Osteoblast (primary cell): ENCODE measurements around the gene PBX1. TPM values are rescaled to one million over a fixed set of nuclear protein-coding genes. Genes with fewer than 3 reads are reported as not detected.

Experiments used
- DNase-seq: peaks from one replicate; pipeline ENCODE4 v3.0.0; 2011; ENCODE audit warnings: low spot score, mixed read lengths; ENCODE audit not compliant: insufficient read length; ENCODE audit errors: missing footprints
- H2AFZ ChIP-seq: 2 replicates; pipeline ENCODE4 v1.6.0; 2011; ENCODE audit warnings: mild to moderate bottlenecking, low read length
- H3K27ac ChIP-seq: 2 replicates; pipeline ENCODE4 v1.5.1; 2011; ENCODE audit warnings: mild to moderate bottlenecking, low read depth, low read length, moderate library complexity
- H3K27me3 ChIP-seq: 2 replicates; pipeline ENCODE4 v1.6.0; 2012; ENCODE audit warnings: mild to moderate bottlenecking, control low read depth, inconsistent platforms, low read length, moderate library complexity; ENCODE audit not compliant: insufficient read depth
- H3K36me3 ChIP-seq: 2 replicates; pipeline ENCODE4 v1.5.1; 2011; ENCODE audit warnings: mild to moderate bottlenecking, low read length, control low read depth, moderate library complexity; ENCODE audit not compliant: insufficient read depth
- H3K4me1 ChIP-seq: 2 replicates; pipeline ENCODE4 v1.5.1; 2011; ENCODE audit warnings: mild to moderate bottlenecking, low read length, control low read depth, moderate library complexity; ENCODE audit not compliant: insufficient read depth
- H3K4me2 ChIP-seq: 2 replicates; pipeline ENCODE4 v1.6.0; 2011; ENCODE audit warnings: mild to moderate bottlenecking, low read length; ENCODE audit not compliant: insufficient read depth
- H3K4me3 ChIP-seq: fragments of 200-600 bp; sonication (generic); 3 replicates; pipeline ENCODE4 v1.5.1; 2012; ENCODE audit warnings: mild to moderate bottlenecking, low read length, inconsistent platforms; ENCODE audit not compliant: insufficient read depth
- H3K79me2 ChIP-seq: 2 replicates; pipeline ENCODE4 v1.6.0; 2012; ENCODE audit warnings: mild to moderate bottlenecking, low read length, control low read depth, inconsistent platforms; ENCODE audit not compliant: insufficient read depth
- H3K9me3 ChIP-seq: 2 replicates; pipeline ENCODE4 v1.5.1; 2011; ENCODE audit warnings: low read depth, low read length, control low read depth
- H4K20me1 ChIP-seq: 2 replicates; pipeline ENCODE4 v1.6.0; 2012; ENCODE audit warnings: mild to moderate bottlenecking, low read length, control low read depth; ENCODE audit not compliant: insufficient read depth
- CTCF ChIP-seq: IDR thresholded peaks from 2 replicates; pipeline ENCODE4 v1.5.1; 2011; ENCODE audit warnings: mild to moderate bottlenecking, low read depth, low read length, moderate library complexity; ENCODE audit errors: extremely low read depth
- total RNA-seq: library from RNA; depleted of rRNA; stranded (reverse); fragments of >200 nt; gene quantifications from 2 replicates; pipeline ENCODE4 v1.2.3, GENCODE V29; 2012

The PBX1 gene
- total RNA-seq, 1 donor = 10.1 TPM

DNA sequence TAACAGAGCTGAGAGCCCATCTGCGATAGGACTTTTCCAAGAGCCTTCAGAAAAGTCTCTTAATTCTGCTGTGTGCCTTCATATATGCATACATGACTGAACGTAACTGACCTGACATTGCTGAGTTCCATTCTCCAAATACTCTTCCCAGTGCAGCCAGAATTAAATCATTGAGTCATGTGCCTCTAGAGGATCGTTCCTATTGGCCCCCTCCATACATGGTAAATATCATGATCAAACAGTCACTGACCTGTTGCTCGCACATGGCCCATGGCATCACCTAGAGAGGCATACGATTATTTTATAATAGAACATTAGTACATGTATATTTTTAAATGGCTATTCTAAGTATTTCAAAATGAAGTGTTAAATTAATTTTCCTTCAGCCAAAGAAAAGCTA, 186.8 kb downstream of the PBX1 start:
- Histone ChIP-seq H3K4me2 (no peak overlapping the region), H2AFZ (no peak overlapping the region), H3K79me2 (no peaks in the 10 kb centered on the region), H3K9me3 (no peaks in the 10 kb centered on the region), H3K4me3 (no peak overlapping the region), H3K36me3 (no peaks in the 10 kb centered on the region), H4K20me1 (no peaks in the 10 kb centered on the region), H3K27ac (no peak overlapping the region), H3K27me3 (no peaks in the 10 kb centered on the region), H3K4me1 (peaks cover 11% of the 10 kb centered on the region)
- no peak for TF ChIP-seq CTCF
- DNase-seq = no peak

DNA sequence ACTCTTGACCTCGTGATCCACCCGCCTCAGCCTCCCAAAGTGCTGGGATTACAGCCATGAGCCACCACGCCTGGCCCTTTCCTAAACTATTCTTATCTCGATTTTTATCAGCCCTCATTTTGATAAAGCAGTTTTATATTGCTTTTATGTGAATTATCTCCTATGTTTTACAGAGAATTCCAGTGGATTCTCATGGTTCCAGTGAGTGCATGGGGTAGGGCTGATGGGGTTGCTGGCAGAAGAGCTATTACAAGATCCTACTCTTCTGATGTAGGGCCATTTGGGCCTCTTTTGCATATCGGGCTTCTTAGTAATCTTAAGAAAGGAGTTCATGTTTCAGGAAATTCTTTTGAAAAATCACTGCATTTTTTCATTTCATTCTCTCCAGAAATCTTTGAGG, 187.6 kb downstream of the PBX1 start:
- H3K4me1 ChIP-seq = peaks cover 11% of the 10 kb centered on the region

DNA sequence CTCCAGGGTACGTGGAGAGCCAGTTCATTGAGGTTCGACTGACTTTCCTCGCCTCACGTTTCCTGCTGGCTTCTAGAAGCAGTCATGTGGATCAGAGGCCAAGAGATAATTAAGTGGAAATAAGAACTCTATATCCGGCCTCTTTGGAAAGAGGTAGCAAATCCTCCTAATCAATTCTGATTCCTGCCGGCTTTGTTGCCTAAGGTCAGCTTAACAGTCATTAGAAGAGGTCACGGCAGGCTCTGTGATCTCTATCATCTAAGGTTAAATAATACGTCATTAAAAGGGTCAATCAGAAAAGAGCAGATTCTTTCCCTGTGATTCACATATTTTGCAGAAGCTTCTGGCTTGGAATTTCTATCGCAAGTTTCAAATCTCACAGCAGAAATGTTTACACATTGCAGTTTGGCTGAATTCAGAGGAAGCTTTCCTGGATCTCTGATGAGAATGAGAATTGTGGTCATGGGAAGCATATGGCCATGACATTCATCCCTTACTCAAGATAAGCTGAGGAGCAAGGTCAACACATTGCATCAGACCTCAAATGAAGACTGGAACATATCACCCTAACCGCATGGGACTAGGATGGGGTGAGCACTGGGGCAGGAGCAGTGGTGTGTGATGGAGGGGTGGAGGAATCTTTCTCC, 189.4 kb downstream of the PBX1 start:
- no peaks in the 10 kb centered on the region for H3K27me3 ChIP-seq
- no peaks in the 10 kb centered on the region for H3K79me2 ChIP-seq
- H3K4me1 ChIP-seq = peaks cover 11% of the 10 kb centered on the region
- peak overlapping the region; percentile 68 for H3K27ac ChIP-seq
- H2AFZ ChIP-seq = no peak overlapping the region
- H3K9me3 ChIP-seq = no peaks in the 10 kb centered on the region
- peak overlapping the region; percentile 25 for H3K4me2 ChIP-seq
- DNase-seq = no peak
- no peaks in the 10 kb centered on the region for H4K20me1 ChIP-seq
- no peak for TF ChIP-seq CTCF
- no peaks in the 10 kb centered on the region for H3K36me3 ChIP-seq
- no peak overlapping the region for H3K4me3 ChIP-seq

More for the DNA sequence above, 187.6 kb downstream of the PBX1 start:
- no peak for DNase-seq
- Histone ChIP-seq H3K9me3 (no peaks in the 10 kb centered on the region), H3K79me2 (no peaks in the 10 kb centered on the region), H3K27ac (no peak overlapping the region), H2AFZ (no peak overlapping the region), H3K4me2 (no peak overlapping the region), H3K4me3 (no peak overlapping the region), H3K27me3 (no peaks in the 10 kb centered on the region), H3K36me3 (no peaks in the 10 kb centered on the region), H4K20me1 (no peaks in the 10 kb centered on the region)
- no peak for TF ChIP-seq CTCF

DNA sequence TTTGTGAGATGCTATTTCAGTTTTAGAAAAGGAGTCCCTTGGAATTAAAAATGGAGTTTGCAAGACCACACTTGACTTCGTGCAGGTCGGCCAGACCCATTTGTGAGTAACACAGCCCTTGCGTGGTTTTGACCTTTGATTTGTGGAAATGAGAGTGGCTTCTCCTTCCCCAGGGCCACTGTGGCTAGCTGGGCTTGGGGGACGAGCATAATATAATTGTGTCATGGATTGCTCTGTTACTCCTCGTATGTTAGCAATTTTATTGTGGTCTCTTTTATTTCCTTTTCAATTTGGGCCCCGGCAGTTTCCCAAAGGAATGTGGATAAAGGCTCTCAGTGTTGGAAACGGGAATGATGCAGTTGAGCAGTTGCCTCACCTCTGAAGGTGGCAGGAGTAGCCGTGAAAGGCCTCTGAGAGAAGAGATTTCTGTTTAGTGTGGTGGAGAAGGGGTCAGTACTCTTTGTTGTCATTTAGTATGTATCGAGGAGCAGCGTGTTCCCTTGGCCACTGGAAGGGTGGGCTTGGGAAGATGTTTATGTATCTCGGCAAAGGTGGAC, 194.6 kb downstream of the PBX1 start:
- Histone ChIP-seq H3K36me3 (no peaks in the 10 kb centered on the region), H3K9me3 (no peaks in the 10 kb centered on the region), H3K27me3 (no peaks in the 10 kb centered on the region), H3K4me1 (peaks cover 11% of the 10 kb centered on the region), H3K27ac (no peak overlapping the region), H3K4me2 (peak overlapping the region; percentile 55), H4K20me1 (no peaks in the 10 kb centered on the region), H2AFZ (peak overlapping the region; percentile 77), H3K4me3 (peak overlapping the region; percentile 29), H3K79me2 (no peaks in the 10 kb centered on the region)
- no peak for DNase-seq
- no peak for TF ChIP-seq CTCF
